GM23248 (cell line): ENCODE results near the gene ZFP92. TPM values are rescaled to one million over a fixed set of nuclear protein-coding genes. Genes with fewer than 3 reads are reported as not detected.
A peak's percentile ranks its signal among the peaks of the same experiment; 100 is the strongest.

Experiments used
- DNase-seq: peaks from one replicate; pipeline ENCODE4 v3.0.0-alpha.2; 2015
- H2AFZ ChIP-seq: fragments of 200-600 bp; sonication (generic); 2 replicates; pipeline ENCODE4 v1.6.1; 2016; ENCODE audit warnings: antibody characterized with exemption
- H3F3A ChIP-seq: fragments of 200-600 bp; sonication (generic); 2 replicates; pipeline ENCODE4 v1.6.1; 2016; ENCODE audit warnings: mild to moderate bottlenecking, antibody characterized with exemption, mixed run types; ENCODE audit not compliant: insufficient read depth
- H3K27ac ChIP-seq: fragments of 200-600 bp; sonication (generic); 2 replicates; pipeline ENCODE4 v1.5.1; 2016; ENCODE audit warnings: mild to moderate bottlenecking
- H3K27me3 ChIP-seq: fragments of 200-600 bp; sonication (generic); replicated peaks from 2 replicates; pipeline ENCODE4 v1.6.1; 2016; ENCODE audit warnings: mild to moderate bottlenecking; ENCODE audit not compliant: insufficient read depth
- H3K36me3 ChIP-seq: fragments of 200-600 bp; sonication (generic); 2 replicates; pipeline ENCODE4 v1.6.1; 2016; ENCODE audit warnings: low read depth, mild to moderate bottlenecking
- H3K4me1 ChIP-seq: fragments of 200-600 bp; sonication (generic); 2 replicates; pipeline ENCODE4 v1.6.1; 2016; ENCODE audit warnings: mild to moderate bottlenecking; ENCODE audit not compliant: insufficient read depth
- H3K4me2 ChIP-seq: fragments of 200-600 bp; sonication (generic); one replicate; pipeline ENCODE4 v1.6.1; 2016; ENCODE audit warnings: mild to moderate bottlenecking; ENCODE audit not compliant: unreplicated experiment
- H3K4me3 ChIP-seq: fragments of 200-600 bp; sonication (generic); 2 replicates; pipeline ENCODE4 v1.5.1; 2016; ENCODE audit warnings: mild to moderate bottlenecking
- H3K79me2 ChIP-seq: fragments of 200-600 bp; sonication (generic); 2 replicates; pipeline ENCODE4 v1.6.1; 2016; ENCODE audit warnings: mild to moderate bottlenecking; ENCODE audit not compliant: insufficient read depth
- H3K9ac ChIP-seq: fragments of 200-600 bp; sonication (generic); 2 replicates; pipeline ENCODE4 v1.6.1; 2016; ENCODE audit warnings: mild to moderate bottlenecking
- H3K9me2 ChIP-seq: fragments of 200-600 bp; sonication (generic); 2 replicates; pipeline ENCODE4 v1.6.1; 2016; ENCODE audit warnings: mixed run types, mild to moderate bottlenecking, moderate library complexity; ENCODE audit not compliant: insufficient read depth
- H3K9me3 ChIP-seq: fragments of 200-600 bp; sonication (generic); one replicate; pipeline ENCODE4 v1.6.1; 2017; ENCODE audit warnings: low read depth
- H4K20me1 ChIP-seq: fragments of 200-600 bp; sonication (generic); 2 replicates; pipeline ENCODE4 v1.6.0; 2016; ENCODE audit not compliant: insufficient read depth
- EZH2 ChIP-seq: fragments of 200-600 bp; sonication (generic); IDR thresholded peaks from 2 replicates; pipeline ENCODE4 v1.6.1; 2018; ENCODE audit warnings: antibody characterized with exemption, mild to moderate bottlenecking; ENCODE audit not compliant: insufficient read depth, poor library complexity, severe bottlenecking
- EZH2phosphoT487 ChIP-seq: fragments of 200-600 bp; sonication (generic); IDR thresholded peaks from 2 replicates; pipeline ENCODE4 v1.6.1; 2018; ENCODE audit warnings: antibody characterized with exemption, moderate library complexity, mild to moderate bottlenecking, low read depth; ENCODE audit not compliant: insufficient read depth
- WGBS, 2 experiments: methylation state at CpG; one replicate each; pipeline ENCODE4 v1.1.6; 2015 to 2017; ENCODE audit warnings: low lambda C conversion rate in 2 of 2, low coverage in 1 of 2; ENCODE audit errors: missing lambda C conversion rate in 2 of 2; 5-methylcytosine and 5-hydroxymethylcytosine counted together
- in situ Hi-C: fragments of 300-500 bp; cut with MboI; formaldehyde crosslinking; loops from 2 replicates; pipeline ENCODE4 v1.15.0; 2020
- polyA plus RNA-seq: library from polyadenylated mRNA; unstranded; fragments of >200 nt; fragmentation: Nextera tagmentation; extraction: Ambion mirVana; gene quantifications from 2 replicates; pipeline ENCODE4 v1.2.1, GENCODE V29; 2016
- total RNA-seq: library from RNA; depleted of rRNA; stranded (reverse); fragments of >200 nt; shearing (Covaris generic); gene quantifications from 2 replicates; pipeline ENCODE4 v1.2.3, GENCODE V29; 2014; rRNA removed

The ZFP92 gene
- 0.11 TPM in 1 of 2 replicates, not detected in the other for total RNA-seq
- polyA plus RNA-seq = not detected in 2 replicates

- peak; percentile 5 for DNase-seq
- Histone ChIP-seq H3K4me1 (no peaks in the 10 kb centered on the region), H4K20me1 (no peaks in the 10 kb centered on the region), H3K79me2 (no peaks in the 10 kb centered on the region), H3K4me3 (peak within 1 kb of the TSS; percentile 35; the same call in 1 of the 2 replicates), H3K27ac (no peak within 1 kb of the TSS), H3K36me3 (no peaks in the 10 kb centered on the region), H3K27me3 (no peaks in the 10 kb centered on the region; the same call in none of the 2 replicates), H3K9ac (no peak within 1 kb of the TSS), H3F3A (no peaks in the 10 kb centered on the region), H2AFZ (no peak within 1 kb of the TSS), H3K9me3 (no peaks in the 10 kb centered on the region), H3K4me2 (no peak within 1 kb of the TSS), H3K9me2 (no peaks in the 10 kb centered on the region)
- 0 to 5% methylated on average over 1 to 25 of the region's 75 CpGs for WGBS, 2 experiments
- peak; percentile 28 for TF ChIP-seq EZH2
- TF ChIP-seq EZH2phosphoT487 = no peak
- in situ Hi-C loops = no loop called here
Measured at GRCh38 chrX:153411255-153411987, at the start of gene ZFP92. Gene ZFP92, plus strand, starts transcription at chrX:153411472. Its CDS starts 6,851 bp downstream, at chrX:153418323.

- no peak overlapping the region for H2AFZ ChIP-seq
- H3K79me2 ChIP-seq = no peaks in the 10 kb centered on the region
- no peaks in the 10 kb centered on the region for H3K27me3 ChIP-seq
- no peaks in the 10 kb centered on the region for H3K36me3 ChIP-seq
- TF ChIP-seq EZH2phosphoT487 (no peak), EZH2 (no peak)
- DNase-seq = no peak
- no peak overlapping the region for H3K4me2 ChIP-seq
- H3K4me1 ChIP-seq = no peaks in the 10 kb centered on the region
- H3K9me3 ChIP-seq = no peaks in the 10 kb centered on the region
- in situ Hi-C loops = no loop called here
- no peaks in the 10 kb centered on the region for H3F3A ChIP-seq
- H3K9me2 ChIP-seq = no peaks in the 10 kb centered on the region
- WGBS, 2 experiments = 7 to 16% methylated on average over 2 of the region's 2 CpGs
- no peak overlapping the region for H3K27ac ChIP-seq
- H4K20me1 ChIP-seq = no peaks in the 10 kb centered on the region
- no peak overlapping the region for H3K9ac ChIP-seq
- no peak overlapping the region for H3K4me3 ChIP-seq
Measured at GRCh38 chrX:153361781-153362397, 49.4 kb upstream of the ZFP92 start.

GRCh38 chrX:153365670-153366069 lies 45.6 kb upstream of the ZFP92 start:
- Histone ChIP-seq H3K79me2 (no peaks in the 10 kb centered on the region), H3K9ac (no peak overlapping the region), H3F3A (no peaks in the 10 kb centered on the region), H4K20me1 (no peaks in the 10 kb centered on the region), H3K27me3 (no peaks in the 10 kb centered on the region), H3K9me2 (no peaks in the 10 kb centered on the region), H3K4me3 (no peak overlapping the region), H2AFZ (no peak overlapping the region), H3K4me2 (no peak overlapping the region), H3K27ac (no peak overlapping the region), H3K36me3 (no peaks in the 10 kb centered on the region), H3K4me1 (no peaks in the 10 kb centered on the region), H3K9me3 (no peaks in the 10 kb centered on the region)
- in situ Hi-C loops = no loop called here
- no peak for TF ChIP-seq EZH2
- TF ChIP-seq EZH2phosphoT487 = no peak
- no peak for DNase-seq
- WGBS, 2 experiments = 78 to 82% methylated on average over 4 of the region's 4 CpGs

- no peaks in the 10 kb centered on the region for H3F3A ChIP-seq
- in situ Hi-C loops = no loop called here
Measured at GRCh38 chrX:153366119-153366518, 45.2 kb upstream of the ZFP92 start.

More at GRCh38 chrX:153366119-153366518, 45.2 kb upstream of the ZFP92 start:
- no peaks in the 10 kb centered on the region for H3K36me3 ChIP-seq
- no peaks in the 10 kb centered on the region for H3K79me2 ChIP-seq
- H3K4me2 ChIP-seq = no peak overlapping the region
- H3K4me1 ChIP-seq = no peaks in the 10 kb centered on the region
- H3K27me3 ChIP-seq = no peaks in the 10 kb centered on the region
- TF ChIP-seq EZH2 (no peak), EZH2phosphoT487 (no peak)
- DNase-seq = no peak
- H3K27ac ChIP-seq = no peak overlapping the region
- no peaks in the 10 kb centered on the region for H3K9me2 ChIP-seq
- no peak overlapping the region for H3K9ac ChIP-seq
- no peak overlapping the region for H2AFZ ChIP-seq
- no peaks in the 10 kb centered on the region for H3K9me3 ChIP-seq
- WGBS, 2 experiments = 81 to 83% methylated on average over 2 to 3 of the region's 3 CpGs
- H4K20me1 ChIP-seq = no peaks in the 10 kb centered on the region
- H3K4me3 ChIP-seq = no peak overlapping the region
